GM12874 (cell line): ENCODE measurements around the gene PKP4.

Source experiments
- TF ChIP-seq, protein P1 (sequence below): IDR thresholded peaks from 2 replicates; pipeline ENCODE4 v1.5.1; 2011; ENCODE audit warnings: low read depth, mild to moderate bottlenecking, control low read depth, low read length, moderate library complexity; ENCODE audit not compliant: insufficient read depth

Gene PKP4

DNA sequence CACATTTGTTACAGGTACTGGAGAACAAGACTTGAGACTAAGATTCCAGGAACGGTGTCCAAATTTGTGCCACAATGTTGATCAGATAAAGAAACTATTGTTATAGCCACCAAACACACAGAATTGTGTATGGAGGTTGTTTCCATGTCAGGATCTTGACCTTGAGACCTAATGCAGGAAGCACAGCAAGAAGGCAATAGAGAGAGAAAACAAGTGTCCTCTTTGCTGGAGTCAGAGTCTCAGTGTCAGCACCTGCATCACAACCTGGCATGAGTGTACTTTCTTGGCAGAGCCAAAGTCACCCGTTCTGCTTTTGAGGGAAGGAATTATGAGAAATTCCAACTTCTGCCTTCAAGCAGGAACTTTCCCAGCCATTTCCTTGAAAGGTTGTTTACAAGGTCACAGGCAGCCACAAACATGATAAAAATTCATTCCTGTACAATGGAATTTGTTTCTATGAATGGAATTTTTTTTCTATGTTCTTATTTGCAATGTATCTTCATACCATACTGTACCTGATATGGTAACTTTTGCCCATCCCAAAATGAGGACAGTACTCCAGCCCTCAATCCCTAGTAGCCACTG lies 118.4 kb downstream of the PKP4 start:
- TF ChIP-seq, protein P1, sequence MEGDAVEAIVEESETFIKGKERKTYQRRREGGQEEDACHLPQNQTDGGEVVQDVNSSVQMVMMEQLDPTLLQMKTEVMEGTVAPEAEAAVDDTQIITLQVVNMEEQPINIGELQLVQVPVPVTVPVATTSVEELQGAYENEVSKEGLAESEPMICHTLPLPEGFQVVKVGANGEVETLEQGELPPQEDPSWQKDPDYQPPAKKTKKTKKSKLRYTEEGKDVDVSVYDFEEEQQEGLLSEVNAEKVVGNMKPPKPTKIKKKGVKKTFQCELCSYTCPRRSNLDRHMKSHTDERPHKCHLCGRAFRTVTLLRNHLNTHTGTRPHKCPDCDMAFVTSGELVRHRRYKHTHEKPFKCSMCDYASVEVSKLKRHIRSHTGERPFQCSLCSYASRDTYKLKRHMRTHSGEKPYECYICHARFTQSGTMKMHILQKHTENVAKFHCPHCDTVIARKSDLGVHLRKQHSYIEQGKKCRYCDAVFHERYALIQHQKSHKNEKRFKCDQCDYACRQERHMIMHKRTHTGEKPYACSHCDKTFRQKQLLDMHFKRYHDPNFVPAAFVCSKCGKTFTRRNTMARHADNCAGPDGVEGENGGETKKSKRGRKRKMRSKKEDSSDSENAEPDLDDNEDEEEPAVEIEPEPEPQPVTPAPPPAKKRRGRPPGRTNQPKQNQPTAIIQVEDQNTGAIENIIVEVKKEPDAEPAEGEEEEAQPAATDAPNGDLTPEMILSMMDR = no peak

DNA sequence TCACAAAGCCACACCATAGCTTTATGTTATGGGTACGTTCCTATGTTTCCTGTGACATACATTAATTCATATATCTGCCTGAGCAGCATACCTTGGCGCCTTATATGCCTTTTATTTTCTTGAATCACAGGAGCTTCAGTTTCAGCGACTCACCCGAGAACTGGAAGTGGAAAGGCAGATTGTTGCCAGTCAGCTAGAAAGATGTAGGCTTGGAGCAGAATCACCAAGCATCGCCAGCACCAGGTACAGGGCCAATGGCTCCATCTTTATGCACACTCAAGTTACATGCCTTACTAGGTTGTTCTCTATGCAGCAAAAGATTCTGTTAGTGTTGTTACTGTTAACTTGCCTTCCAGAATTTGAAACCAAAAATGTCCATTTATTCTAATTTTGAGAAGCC lies 120.4 kb downstream of the PKP4 start:
- TF ChIP-seq, protein P1 = no peak

DNA sequence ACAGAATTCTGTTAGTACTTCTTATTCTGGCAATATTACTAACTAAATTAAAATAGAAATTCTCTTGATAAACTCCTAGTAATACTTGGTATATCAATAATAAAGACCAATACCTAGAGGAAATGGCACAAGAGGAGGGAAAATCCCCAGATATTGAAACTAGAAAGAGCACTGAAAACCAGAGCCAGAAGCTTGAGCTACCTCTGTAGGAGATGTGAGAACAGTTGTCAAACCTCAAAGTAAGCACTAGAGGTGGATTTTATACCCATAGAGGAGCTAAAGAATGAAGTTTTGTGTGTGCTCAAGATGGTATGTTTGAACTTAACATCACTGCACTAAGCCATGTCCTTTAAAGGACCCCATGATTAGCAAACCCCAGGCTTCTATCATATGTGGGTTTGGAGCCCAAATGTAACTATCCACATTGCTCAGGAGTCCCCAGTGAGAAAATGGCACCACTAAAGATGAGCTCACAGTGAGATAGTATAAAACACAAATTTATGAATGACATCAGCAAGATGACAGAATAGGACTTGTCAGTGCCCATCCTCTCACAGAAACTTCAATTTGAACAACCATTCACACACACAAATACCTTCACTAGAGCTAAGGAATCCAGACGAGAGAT lies 122.1 kb downstream of the PKP4 start:
- TF ChIP-seq, protein P1 = no peak

DNA sequence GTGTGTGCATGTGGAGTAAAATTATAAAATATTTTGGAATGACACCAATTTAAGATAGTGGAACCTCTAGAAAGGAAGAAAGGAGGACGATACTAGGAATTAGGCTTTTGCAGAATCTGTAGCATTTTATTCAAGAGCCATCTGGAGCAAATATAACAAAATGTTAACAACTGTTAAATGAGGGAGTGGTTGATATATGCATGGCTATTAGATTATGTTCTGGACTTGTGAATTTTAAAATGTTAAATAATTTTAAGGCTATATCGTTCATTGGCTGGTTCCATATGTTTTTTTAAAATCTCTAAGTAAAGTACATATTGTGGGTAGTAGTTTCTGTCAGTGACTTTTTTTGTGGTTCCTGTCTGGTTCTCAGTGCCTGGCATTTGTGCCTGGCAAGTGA lies 123.2 kb downstream of the PKP4 start:
- TF ChIP-seq, protein P1 = no peak

DNA sequence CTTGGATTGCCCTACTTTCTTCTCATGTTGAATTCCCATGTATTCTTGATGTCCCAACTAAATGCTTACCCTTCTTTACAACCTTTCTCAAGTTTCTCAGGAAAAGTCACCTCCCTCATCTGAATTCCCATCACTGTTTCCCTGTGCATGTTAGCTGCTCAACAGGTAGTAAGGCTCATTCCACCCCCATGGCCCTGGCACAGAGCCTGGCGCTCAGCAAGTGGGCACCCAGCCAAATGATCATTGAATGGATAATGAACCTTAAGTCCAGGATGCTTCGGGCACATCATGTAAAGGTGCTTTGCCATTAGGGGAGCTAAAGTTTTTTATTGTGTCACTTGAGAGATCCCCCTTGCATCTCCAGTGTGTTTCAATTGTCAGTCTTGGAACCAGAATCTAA lies 124.0 kb downstream of the PKP4 start:
- TF ChIP-seq, protein P1 = no peak

DNA sequence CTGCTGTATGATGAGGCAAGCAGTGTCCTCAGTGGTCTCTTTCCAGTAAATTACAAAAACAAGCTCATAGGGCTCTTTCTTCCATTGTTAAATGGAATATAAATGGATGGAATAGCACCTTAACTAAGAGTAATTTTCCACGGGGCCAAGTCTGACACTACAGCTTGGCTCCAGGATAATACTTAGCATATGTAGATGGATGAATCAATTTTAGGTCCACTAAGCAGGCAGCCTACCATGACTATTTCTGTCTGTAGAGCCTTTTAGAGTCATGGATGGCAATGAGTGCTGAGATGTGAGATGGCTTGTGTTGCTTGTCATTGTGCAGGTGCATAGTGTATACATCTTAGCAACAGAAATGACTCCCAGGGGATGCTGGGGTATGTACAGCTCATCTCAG lies 125.9 kb downstream of the PKP4 start:
- TF ChIP-seq, protein P1 = no peak

DNA sequence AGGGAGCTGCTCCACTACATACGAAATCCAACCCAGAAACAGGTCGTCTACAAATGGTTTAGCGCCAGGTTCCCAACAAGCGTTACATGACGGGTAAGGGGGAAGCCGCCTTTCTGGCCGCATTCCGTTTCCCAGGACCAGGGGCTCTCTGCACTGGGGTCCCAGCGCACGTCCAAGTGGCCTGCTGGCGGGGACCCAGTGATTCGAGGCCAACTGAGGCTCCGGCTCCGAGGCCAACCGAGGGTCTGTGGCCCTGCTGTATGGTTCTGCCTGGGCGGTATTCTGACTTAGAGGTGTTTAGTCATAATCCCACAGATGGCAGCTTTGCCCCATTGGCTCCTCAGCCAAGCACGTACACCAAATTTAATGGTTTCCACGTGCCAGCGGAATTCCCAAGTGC lies 127.2 kb downstream of the PKP4 start:
- TF ChIP-seq, protein P1 = no peak
